Gastroesophageal sphincter (tissue), 4 donors: ENCODE results near the gene DMPK. TPM values are rescaled to one million over a fixed set of nuclear protein-coding genes. Genes with fewer than 3 reads are reported as not detected.

Experiments
- ATAC-seq: fragments of 150-250 bp; one replicate; pipeline ENCODE4 v1.9.1; 2016; ENCODE audit warnings: mild to moderate bottlenecking, moderate library complexity
- H3K27ac ChIP-seq, 4 donors: fragments of 200-600 bp; sonication (generic) in 3 of 4; 1 replicate in 3 of 4; 2 replicates in 1 of 4; pipeline ENCODE4 v1.5.1; 2016 to 2019
- H3K27me3 ChIP-seq: fragments of 200-600 bp; sonication (generic); one replicate; pipeline ENCODE4 v1.5.1; 2019
- H3K36me3 ChIP-seq, 2 donors: fragments of 200-600 bp; sonication (generic); one replicate each; pipeline ENCODE4 v1.5.1; 2019; ENCODE audit warnings: control low read depth in 1 of 2
- H3K4me1 ChIP-seq, 3 donors: fragments of 200-600 bp; sonication (generic); 1 replicate in 2 of 3; 2 replicates in 1 of 3; pipeline ENCODE4 v1.5.1; 2016 to 2019; ENCODE audit warnings: control low read depth in 2 of 3
- H3K4me3 ChIP-seq, 2 donors: fragments of 200-600 bp; sonication (generic); one replicate each; pipeline ENCODE4 v1.5.1; 2019; ENCODE audit warnings: mild to moderate bottlenecking in 1 of 2, moderate library complexity in 1 of 2
- H3K9me3 ChIP-seq, 3 donors: fragments of 200-600 bp; sonication (generic); one replicate each; pipeline ENCODE4 v1.5.1; 2017 to 2019; ENCODE audit warnings: control low read depth in 2 of 3
- EP300 ChIP-seq: sonication (generic); formaldehyde crosslinking; IDR thresholded peaks from one replicate; pipeline ENCODE4 v1.6.1; 2017; ENCODE audit warnings: antibody characterized with exemption, mild to moderate bottlenecking
- POLR2A ChIP-seq, 2 donors: fragments of 450-650 bp; IDR thresholded peaks; one replicate each; pipeline ENCODE4 v1.6.1; 2017; ENCODE audit warnings: antibody characterized with exemption in 2 of 2, mild to moderate bottlenecking in 2 of 2, moderate library complexity in 1 of 2
- POLR2AphosphoS5 ChIP-seq: sonication (generic); formaldehyde crosslinking; IDR thresholded peaks from one replicate; pipeline ENCODE4 v1.6.1; 2017; ENCODE audit warnings: antibody characterized with exemption
- WGBS, 2 donors: methylation state at CpG; one replicate each; pipeline ENCODE4 v1.1.5; 2018; ENCODE audit warnings: low coverage in 1 of 2; 5-methylcytosine and 5-hydroxymethylcytosine counted together
- total RNA-seq, 4 donors: library from RNA; depleted of rRNA; stranded (reverse); fragments of >200 nt; gene quantifications; one replicate each; pipeline ENCODE4 v1.1.0, GENCODE V29; 2016
- TF ChIP-seq, protein P1 (sequence below), 4 experiments: fragments of 200-600 bp in 2 of 4; fragments of 450-650 bp in 2 of 4; sonication (generic) in 1 of 4; IDR thresholded peaks; one replicate each; pipeline ENCODE4 v1.5.1; 2017 to 2019; ENCODE audit warnings: antibody characterized with exemption in 4 of 4, mild to moderate bottlenecking in 2 of 4, moderate library complexity in 2 of 4

The DMPK gene
- total RNA-seq, 4 donors from 2014 or later, result 223 to 464 (median 330) TPM

- peaks cover 0 to 67% (median 5%) of the 10 kb centered on the region in 3 donors for H3K4me1 ChIP-seq
- ATAC-seq, result no peak
Measured at GRCh38 chr19:45778010-45778661, 4.2 kb downstream of the DMPK start.

DNA sequence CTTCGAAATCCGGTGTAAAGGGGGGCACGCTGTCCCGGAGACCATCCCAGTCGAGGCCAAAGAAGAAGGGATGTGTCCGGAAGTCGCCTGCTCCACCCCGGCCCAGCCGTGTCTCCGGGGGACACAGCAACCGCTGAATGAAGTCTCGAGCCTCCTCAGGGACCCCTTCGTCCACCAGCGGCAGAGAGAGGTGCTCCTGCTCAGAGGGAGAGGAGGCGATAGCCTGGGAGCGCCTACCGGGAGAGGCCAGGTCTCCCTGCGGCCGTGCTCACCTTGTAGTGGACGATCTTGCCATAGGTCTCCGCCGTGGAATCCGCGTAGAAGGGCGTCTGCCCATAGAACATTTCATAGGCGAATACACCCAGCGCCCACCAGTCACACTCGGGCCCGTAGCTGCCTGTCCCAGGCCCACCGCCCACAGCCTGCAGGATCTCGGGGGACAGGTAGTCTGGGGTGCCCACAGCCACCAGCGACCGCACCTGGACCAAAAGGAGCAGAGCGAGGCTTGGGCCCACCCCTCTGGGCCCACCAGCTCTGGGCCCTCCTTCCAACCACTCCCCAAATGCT is 4.8 kb downstream of the DMPK start:
- TF ChIP-seq, protein P1, sequence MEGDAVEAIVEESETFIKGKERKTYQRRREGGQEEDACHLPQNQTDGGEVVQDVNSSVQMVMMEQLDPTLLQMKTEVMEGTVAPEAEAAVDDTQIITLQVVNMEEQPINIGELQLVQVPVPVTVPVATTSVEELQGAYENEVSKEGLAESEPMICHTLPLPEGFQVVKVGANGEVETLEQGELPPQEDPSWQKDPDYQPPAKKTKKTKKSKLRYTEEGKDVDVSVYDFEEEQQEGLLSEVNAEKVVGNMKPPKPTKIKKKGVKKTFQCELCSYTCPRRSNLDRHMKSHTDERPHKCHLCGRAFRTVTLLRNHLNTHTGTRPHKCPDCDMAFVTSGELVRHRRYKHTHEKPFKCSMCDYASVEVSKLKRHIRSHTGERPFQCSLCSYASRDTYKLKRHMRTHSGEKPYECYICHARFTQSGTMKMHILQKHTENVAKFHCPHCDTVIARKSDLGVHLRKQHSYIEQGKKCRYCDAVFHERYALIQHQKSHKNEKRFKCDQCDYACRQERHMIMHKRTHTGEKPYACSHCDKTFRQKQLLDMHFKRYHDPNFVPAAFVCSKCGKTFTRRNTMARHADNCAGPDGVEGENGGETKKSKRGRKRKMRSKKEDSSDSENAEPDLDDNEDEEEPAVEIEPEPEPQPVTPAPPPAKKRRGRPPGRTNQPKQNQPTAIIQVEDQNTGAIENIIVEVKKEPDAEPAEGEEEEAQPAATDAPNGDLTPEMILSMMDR (IDR thresholded peaks at IDR 0.05), result no peak
- peaks cover 0 to 67% (median 4%) of the 10 kb centered on the region in 3 donors for H3K4me1 ChIP-seq
- 86 to 94% methylated on average over 1 to 11 of the region's 34 CpGs for WGBS, 2 donors
- H3K4me3 ChIP-seq, result no peak overlapping the region
- H3K27ac ChIP-seq, result peak overlapping the region in 3 of 4 donors; percentile 88 to 97 (median 96)
- ATAC-seq, result no peak
- H3K9me3 ChIP-seq, result no peaks in the 10 kb centered on the region
- peaks cover 0 to 55% of the 10 kb centered on the region in 2 donors for H3K36me3 ChIP-seq
- no peaks in the 10 kb centered on the region for H3K27me3 ChIP-seq

More at GRCh38 chr19:45778010-45778661, 4.2 kb downstream of the DMPK start:
- Histone ChIP-seq H3K9me3 (no peaks in the 10 kb centered on the region), H3K27me3 (no peaks in the 10 kb centered on the region), H3K36me3 (peaks cover 0 to 48% of the 10 kb centered on the region in 2 donors), H3K27ac (peak overlapping the region in 3 of 4 donors; percentile 88 to 97 (median 96)), H3K4me3 (no peak overlapping the region)
- 78 to 100% methylated on average over 1 to 8 of the region's 28 CpGs for WGBS, 2 donors
- TF ChIP-seq POLR2AphosphoS5 (no peak), POLR2A (IDR thresholded peaks at IDR 0.05) (no peak), EP300 (no peak)
- TF ChIP-seq, protein P1 (IDR thresholded peaks at IDR 0.05), result no peak

- peaks cover 0 to 64% of the 10 kb centered on the region in 2 donors for H3K36me3 ChIP-seq
- TF ChIP-seq POLR2AphosphoS5, result no peak
- TF ChIP-seq, protein P1 (IDR thresholded peaks at IDR 0.05), result no peak
- TF ChIP-seq EP300, result no peak
- no peak overlapping the region for H3K4me3 ChIP-seq
- 87 to 92% methylated on average over 5 to 6 of the region's 9 CpGs for WGBS, 2 donors
- no peak for ATAC-seq
- peaks cover 0 to 64% (median 11%) of the 10 kb centered on the region in 3 donors for H3K4me1 ChIP-seq
- peak overlapping the region in 1 of 4 donors; percentile 19 for H3K27ac ChIP-seq
- H3K9me3 ChIP-seq, result no peaks in the 10 kb centered on the region
- no peaks in the 10 kb centered on the region for H3K27me3 ChIP-seq
Measured at GRCh38 chr19:45774765-45775164, 7.5 kb downstream of the DMPK start.

DNA sequence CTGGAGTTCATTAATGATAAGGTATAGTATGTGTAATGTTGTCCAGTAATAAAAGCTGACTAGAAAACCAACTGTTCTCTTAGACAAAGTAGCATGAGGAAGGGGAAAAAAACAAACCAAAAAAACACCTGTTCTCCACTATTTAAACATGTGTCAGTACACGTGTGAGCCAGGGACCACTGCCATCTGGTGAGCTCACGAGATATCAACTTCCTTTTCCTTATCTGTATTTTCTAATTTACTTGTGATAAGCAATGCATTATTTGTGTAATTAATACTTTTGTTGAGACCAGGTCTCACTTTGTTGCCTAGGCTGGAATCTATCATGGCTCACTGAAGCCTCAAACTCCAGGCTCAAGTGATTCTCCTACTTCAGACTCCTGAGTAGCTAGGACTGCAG is 8.9 kb downstream of the DMPK start:
- H3K27ac ChIP-seq, result peak overlapping the region in 3 of 4 donors; percentile 96 to 99 (median 99)

DNA sequence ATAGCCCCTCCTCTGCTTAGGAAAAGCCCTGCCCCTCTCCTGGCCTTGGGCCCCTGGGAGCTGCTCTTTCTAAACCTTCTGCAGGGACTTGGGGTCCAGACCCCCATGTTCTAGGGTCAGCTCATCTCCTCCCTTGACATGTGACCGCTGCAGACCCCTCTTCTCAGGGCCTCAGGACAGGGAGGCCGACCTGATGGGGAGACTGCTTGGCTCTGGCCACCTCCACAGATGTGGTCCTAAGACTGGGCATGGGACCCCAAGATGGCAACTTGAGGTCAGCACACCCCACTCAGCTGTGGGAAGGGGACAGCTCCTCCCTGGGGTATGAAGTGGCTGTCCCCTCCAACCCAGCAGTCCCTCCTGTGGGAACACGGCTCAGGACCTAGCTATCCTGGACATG is 9.4 kb downstream of the DMPK start:
- H3K27ac ChIP-seq, result peak overlapping the region in 3 of 4 donors; percentile 96 to 99 (median 99)

More for the DNA sequence above, 8.9 kb downstream of the DMPK start:
- Histone ChIP-seq H3K27me3 (no peaks in the 10 kb centered on the region), H3K4me3 (no peak overlapping the region), H3K9me3 (no peaks in the 10 kb centered on the region), H3K4me1 (peaks cover 0 to 52% (median 7%) of the 10 kb centered on the region in 3 donors), H3K36me3 (peaks cover 0 to 57% of the 10 kb centered on the region in 2 donors)
- TF ChIP-seq POLR2A (IDR thresholded peaks at IDR 0.05) (no peak), POLR2AphosphoS5 (no peak)
- no peak for ATAC-seq
- 9 to 30% methylated on average over 2 of the region's 2 CpGs for WGBS, 2 donors

More for the DNA sequence above, 9.4 kb downstream of the DMPK start:
- H3K4me3 ChIP-seq, result no peak overlapping the region
- no peaks in the 10 kb centered on the region for H3K27me3 ChIP-seq
- 60% methylated on average over 1 of the region's 3 CpGs; no CpG with 5 or more reads in 1 of the 2 donors for WGBS, 2 donors
- H3K4me1 ChIP-seq, result peaks cover 0 to 48% (median 7%) of the 10 kb centered on the region in 3 donors
- TF ChIP-seq, protein P1 (IDR thresholded peaks at IDR 0.05), result no peak
- TF ChIP-seq EP300 (no peak), POLR2AphosphoS5 (no peak), POLR2A (IDR thresholded peaks at IDR 0.05) (no peak)
- peaks cover 0 to 53% of the 10 kb centered on the region in 2 donors for H3K36me3 ChIP-seq
- ATAC-seq, result no peak
- no peaks in the 10 kb centered on the region for H3K9me3 ChIP-seq
